HepG2 (cell line): ENCODE data around the gene CRAMP1.

Source experiments
- CREB1 ChIP-seq, 2 experiments: fragments of 450-650 bp in 1 of 2; IDR thresholded peaks; 2 replicates each; pipeline ENCODE4 v1.6.1; 2016 to 2017; ENCODE audit warnings: control low read depth in 1 of 2, mild to moderate bottlenecking in 1 of 2, missing compliant biosample characterization in 1 of 2, missing genetic modification characterization in 1 of 2
- PAF1 ChIP-seq: IDR thresholded peaks from 2 replicates; pipeline ENCODE4 v1.6.1; 2016; ENCODE audit warnings: missing genetic modification reagents, missing compliant biosample characterization
- SP5 ChIP-seq: IDR thresholded peaks from 2 replicates; pipeline ENCODE4 v1.6.1; 2016; ENCODE audit warnings: low read depth, borderline replicate concordance
- TAF1 ChIP-seq: sonication (generic); formaldehyde crosslinking; IDR thresholded peaks from 2 replicates; pipeline ENCODE4 v1.4.0; 2020; ENCODE audit warnings: missing genetic modification reagents
- TMF1 ChIP-seq: sonication (generic); formaldehyde crosslinking; IDR thresholded peaks from 2 replicates; pipeline ENCODE4 v1.8.1; 2022; ENCODE audit warnings: low read depth, missing genetic modification reagents
- ZNF354B ChIP-seq: sonication (generic); formaldehyde crosslinking; IDR thresholded peaks from 2 replicates; pipeline ENCODE4 v1.8.0; 2022; ENCODE audit warnings: mild to moderate bottlenecking, missing genetic modification reagents
- TF ChIP-seq, protein P1 (sequence below): sonication (generic); formaldehyde crosslinking; IDR thresholded peaks from 2 replicates; pipeline ENCODE4 v1.5.0; 2020; ENCODE audit warnings: mild to moderate bottlenecking, missing genetic modification reagents, moderate library complexity

DNA sequence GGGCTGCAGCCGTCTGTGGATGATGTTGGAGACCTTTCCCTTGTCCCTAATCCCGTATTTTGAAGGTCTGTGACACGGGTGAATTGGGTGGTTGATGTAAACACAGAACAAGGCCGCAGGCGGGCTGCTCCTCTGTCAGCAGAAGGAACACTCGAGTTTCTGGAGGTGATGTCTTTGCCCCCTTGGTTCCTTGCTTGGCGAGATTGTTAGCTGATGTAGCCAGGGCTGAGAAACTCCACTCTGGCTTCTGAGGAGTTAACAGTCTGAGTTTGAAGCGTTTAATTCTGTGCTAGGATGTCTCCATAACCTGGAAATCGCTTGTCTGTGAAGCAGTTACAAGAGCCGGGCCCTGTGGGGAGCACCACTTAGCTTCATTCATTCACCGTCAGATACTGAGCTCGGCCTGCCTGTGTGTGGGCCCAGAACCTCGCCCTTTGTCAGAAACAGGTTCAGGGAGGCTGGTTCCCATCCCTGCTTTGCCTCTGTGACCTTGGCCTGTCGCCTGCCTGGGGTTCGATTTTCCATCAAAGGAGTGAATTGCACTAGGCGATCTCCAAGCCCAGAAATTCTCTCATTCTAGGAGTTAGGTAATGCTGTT is 95.1 kb downstream of the CRAMP1 start:
- TF ChIP-seq, protein P1, sequence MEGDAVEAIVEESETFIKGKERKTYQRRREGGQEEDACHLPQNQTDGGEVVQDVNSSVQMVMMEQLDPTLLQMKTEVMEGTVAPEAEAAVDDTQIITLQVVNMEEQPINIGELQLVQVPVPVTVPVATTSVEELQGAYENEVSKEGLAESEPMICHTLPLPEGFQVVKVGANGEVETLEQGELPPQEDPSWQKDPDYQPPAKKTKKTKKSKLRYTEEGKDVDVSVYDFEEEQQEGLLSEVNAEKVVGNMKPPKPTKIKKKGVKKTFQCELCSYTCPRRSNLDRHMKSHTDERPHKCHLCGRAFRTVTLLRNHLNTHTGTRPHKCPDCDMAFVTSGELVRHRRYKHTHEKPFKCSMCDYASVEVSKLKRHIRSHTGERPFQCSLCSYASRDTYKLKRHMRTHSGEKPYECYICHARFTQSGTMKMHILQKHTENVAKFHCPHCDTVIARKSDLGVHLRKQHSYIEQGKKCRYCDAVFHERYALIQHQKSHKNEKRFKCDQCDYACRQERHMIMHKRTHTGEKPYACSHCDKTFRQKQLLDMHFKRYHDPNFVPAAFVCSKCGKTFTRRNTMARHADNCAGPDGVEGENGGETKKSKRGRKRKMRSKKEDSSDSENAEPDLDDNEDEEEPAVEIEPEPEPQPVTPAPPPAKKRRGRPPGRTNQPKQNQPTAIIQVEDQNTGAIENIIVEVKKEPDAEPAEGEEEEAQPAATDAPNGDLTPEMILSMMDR (CRISPR knock-in tag) = 0 out of 2 replicates have a peak, but pooled peaks have one; percentile 8
- no peak for TF ChIP-seq TMF1 (CRISPR knock-in tag)
- no peak for TF ChIP-seq ZNF354B (CRISPR knock-in tag)
- TF ChIP-seq PAF1 (CRISPR knock-in tag) = no peak
- TF ChIP-seq SP5 (CRISPR knock-in tag) = no peak
- TF ChIP-seq CREB1 (IDR thresholded peaks at IDR 0.05) = no peak
- no peak for TF ChIP-seq CREB1 (CRISPR knock-in tag; IDR thresholded peaks at IDR 0.05)
- TF ChIP-seq TAF1 = no peak
